Right ventricle myocardium superior (tissue), 1 donor: ENCODE results near the gene FUBP3. TPM values are rescaled to one million over a fixed set of nuclear protein-coding genes. Genes with fewer than 3 reads are reported as not detected.

Experiments
- ATAC-seq: fragments of 200-7000 bp; cut with Tn5 transposase; one replicate; pipeline ENCODE4 v1.9.1; 2020; ENCODE audit warnings: mild to moderate bottlenecking; ENCODE audit not compliant: poor library complexity
- DNase-seq: peaks from one replicate; pipeline ENCODE4 v3.0.0-alpha.2; 2020
- intact Hi-C: fragments of 100-400 bp; cut with DNase I; formaldehyde crosslinking; loops from one replicate; pipeline ENCODE4 v1.11.2; 2022
- long read RNA-seq: library from polyadenylated mRNA; unstranded; transcript quantifications from one replicate; pipeline ENCODE4 v2.0.0, GENCODE V29; 2021
- total RNA-seq: library from RNA; stranded (reverse); fragmentation: NEBNext Ultra II Directional; extraction: Animal tissue kit (Norgen Biotek cat#: 25700); gene quantifications from one replicate; pipeline ENCODE4 v1.2.1, GENCODE V29; 2021
- donor health status: DM: no; HTN: yes; CAD: no; lungs with severe emphysema.

Gene FUBP3, protein sequence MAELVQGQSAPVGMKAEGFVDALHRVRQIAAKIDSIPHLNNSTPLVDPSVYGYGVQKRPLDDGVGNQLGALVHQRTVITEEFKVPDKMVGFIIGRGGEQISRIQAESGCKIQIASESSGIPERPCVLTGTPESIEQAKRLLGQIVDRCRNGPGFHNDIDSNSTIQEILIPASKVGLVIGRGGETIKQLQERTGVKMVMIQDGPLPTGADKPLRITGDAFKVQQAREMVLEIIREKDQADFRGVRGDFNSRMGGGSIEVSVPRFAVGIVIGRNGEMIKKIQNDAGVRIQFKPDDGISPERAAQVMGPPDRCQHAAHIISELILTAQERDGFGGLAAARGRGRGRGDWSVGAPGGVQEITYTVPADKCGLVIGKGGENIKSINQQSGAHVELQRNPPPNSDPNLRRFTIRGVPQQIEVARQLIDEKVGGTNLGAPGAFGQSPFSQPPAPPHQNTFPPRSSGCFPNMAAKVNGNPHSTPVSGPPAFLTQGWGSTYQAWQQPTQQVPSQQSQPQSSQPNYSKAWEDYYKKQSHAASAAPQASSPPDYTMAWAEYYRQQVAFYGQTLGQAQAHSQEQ
- 23.0 TPM for total RNA-seq
- long read RNA-seq, transcript FUBP3-201 (19 exons, 3,124 nt): major isoform, 33 of 79 reads
- long read RNA-seq, partial matches to known transcripts: 9 of 79 reads
- long read RNA-seq, other reads (novel, unspliced or antisense): 36 of 79 reads

DNA sequence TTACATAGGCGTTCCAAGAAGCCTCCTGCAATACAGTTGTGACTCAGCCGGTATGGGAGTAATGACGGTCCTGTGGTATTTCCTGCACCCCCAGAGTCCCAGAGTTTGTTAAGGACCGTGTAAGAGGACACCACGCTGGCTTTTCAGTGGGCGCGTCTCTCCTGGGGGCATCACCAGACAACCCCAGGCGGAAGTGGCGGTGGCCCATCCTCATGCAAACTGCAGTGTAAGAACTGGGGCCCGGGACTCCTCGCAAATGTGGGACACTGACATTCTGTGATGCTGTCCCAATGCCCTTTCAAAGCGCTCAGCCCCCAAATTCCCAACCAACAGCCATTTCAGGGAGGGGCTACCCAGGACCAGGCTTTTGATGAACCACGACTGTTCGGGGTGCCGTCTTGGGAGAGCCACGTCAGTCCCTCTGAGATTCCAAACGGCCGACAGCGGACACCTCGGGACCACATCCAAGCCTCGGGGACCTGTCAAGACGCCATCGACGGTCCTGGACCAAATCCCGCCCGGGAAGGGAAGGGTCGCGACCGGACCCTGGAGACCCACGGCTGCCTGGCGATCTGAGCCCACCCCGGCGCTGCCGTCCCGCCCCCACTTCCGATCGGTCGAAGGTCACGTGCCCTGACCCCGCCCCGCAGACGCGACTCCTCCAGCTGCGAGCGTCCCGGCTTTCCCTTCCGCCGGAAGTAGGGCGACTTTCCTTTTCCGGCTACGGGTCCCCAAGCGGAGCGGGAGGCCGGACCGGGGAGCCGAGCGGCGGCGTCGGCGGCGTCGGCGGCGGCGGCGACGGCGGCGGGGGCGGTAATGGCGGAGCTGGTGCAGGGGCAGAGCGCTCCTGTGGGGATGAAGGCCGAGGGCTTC, at the start of gene FUBP3:
Gene FUBP3, plus strand, starts transcription at position 713 of the 873 bp plus-strand sequence. Its CDS starts 104 bp downstream, at position 817.
- ATAC-seq: peak; percentile 98
- intact Hi-C loops: no loop called here

DNA sequence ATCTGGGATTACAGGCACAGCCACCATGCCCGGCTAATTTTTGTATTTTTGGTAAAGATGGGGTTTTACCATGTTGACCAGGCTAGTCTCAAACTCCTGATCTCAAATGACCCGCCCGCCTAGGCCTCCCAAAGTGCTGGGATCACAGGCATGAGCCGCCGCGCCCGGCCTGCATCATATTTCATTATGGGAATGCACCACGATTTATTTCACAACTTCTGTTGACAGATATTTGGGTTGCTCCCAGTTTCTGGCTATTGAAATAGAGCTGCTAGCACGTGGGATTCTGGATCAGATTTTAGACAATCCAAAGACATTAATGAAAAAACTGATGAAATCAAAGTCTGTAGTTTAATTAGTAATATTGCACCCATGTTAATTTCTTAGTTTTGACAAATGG, 48.4 kb upstream of the FUBP3 start:
- ATAC-seq (peak; percentile 90), DNase-seq (peak; percentile 87)
- intact Hi-C loops: no loop called here

More for the DNA sequence above, at the start of gene FUBP3:
- DNase-seq: peak; percentile 97

DNA sequence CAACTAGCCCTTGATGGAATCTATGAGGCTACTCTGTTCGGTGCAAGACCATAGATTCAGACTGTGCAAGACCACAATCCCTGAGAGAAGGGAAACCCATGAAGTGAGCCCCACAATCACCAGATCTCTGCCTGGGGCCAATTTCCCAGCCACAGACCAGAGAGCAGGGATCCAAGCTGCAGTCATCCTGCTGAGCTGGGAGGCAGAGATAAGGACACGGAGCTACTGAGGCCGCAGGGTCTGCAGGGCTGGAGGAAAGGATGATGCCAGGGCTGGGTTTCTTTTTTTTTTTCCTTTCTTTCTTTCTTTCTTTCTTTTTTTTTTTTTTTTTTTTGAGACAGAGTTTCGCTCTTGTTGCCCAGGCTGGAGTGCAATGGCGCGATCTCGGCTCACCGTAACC, 47.7 kb upstream of the FUBP3 start:
- no peak for ATAC-seq
- intact Hi-C loops: no loop called here
- no peak for DNase-seq

DNA sequence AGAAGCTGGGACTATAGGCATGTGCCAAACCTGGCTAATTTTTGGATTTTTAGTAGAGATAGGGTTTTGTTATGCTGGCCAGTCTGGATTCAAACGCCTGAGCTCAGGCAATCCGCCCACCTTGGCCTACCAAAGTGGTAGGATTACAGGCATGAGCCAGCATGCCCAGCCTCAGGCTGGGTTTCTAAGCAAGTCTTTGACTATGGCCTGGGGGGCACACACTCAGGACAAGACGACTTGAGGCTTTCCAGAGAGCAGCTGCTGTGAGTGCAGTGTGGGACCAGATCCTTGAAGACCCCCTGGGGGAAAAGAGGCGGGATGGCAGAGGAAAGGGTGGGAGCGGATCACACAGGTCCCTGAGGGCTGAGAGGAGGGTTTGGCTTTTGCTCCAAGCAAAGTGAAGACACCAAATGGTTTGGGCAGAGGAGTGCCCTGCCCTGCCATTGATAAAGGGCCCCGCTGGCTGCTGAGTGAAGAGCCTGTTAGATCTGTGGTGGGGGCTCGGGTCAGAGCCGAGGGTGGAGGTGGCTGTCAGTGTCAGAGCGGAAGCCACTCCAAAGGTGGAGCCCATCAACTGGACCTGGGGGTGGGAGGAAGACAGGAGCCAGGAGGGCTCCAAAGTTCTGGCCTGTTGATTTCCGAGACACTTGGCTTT, 46.8 kb upstream of the FUBP3 start:
- no peak for ATAC-seq
- DNase-seq: no peak
- intact Hi-C loops: no loop called here

DNA sequence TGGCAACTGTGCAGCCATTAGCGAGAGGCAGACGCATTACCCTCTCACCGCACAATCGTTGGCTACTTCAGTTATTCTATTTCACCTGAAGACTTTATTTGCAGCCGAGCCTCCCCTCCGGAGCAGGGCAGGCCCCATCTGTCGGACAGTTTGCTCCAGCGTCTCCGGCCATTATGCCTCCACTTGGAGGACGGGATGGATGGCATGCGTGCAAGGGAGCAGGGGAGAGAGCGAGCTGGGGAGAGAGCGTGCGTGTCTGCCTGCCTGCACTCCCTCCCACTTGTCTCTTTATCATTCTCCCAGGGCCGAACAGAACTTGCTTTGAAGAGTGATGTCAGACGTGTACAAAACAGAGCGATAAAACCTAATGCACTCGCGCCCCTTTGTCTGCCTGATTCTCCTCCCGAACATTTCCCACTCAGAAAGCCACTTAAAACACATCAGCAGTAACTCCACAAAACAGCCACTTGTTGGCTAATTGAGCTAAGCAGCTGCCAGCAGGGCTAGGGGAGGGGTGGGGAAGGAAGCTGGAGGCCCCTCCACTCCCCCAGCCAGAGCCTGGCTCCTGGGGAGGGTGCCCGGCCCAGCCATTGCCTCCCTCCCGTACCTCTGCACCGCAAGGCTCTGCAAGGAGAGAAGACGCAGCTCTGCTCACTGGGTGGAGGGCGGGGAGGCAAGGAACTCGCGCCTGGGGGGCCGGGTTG, 43.4 kb upstream of the FUBP3 start:
- DNase-seq: no peak
- intact Hi-C loops: no loop called here
- ATAC-seq: peak; percentile 73

DNA sequence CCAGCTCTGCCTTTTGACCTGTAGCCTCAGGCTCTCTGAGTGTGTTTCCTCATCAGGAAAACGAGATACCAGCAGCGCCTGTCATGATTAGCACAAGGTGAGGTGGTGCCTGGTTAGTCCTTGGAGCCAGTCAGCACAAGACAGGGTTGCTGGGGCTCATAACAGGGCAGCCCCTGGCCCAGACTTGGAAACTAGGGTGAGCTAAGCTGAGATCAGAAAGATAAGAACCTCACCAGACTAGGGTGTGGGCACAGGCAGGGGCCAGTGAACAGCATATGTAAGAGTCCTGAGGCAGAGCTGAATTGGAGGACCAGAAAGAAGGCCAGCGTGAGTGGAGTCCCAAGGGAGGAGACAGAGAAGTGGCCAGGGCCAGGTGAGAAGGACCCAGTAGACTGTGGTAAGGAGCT, 42.7 kb upstream of the FUBP3 start:
- DNase-seq (no peak), ATAC-seq (no peak)
- intact Hi-C loops: no loop called here

DNA sequence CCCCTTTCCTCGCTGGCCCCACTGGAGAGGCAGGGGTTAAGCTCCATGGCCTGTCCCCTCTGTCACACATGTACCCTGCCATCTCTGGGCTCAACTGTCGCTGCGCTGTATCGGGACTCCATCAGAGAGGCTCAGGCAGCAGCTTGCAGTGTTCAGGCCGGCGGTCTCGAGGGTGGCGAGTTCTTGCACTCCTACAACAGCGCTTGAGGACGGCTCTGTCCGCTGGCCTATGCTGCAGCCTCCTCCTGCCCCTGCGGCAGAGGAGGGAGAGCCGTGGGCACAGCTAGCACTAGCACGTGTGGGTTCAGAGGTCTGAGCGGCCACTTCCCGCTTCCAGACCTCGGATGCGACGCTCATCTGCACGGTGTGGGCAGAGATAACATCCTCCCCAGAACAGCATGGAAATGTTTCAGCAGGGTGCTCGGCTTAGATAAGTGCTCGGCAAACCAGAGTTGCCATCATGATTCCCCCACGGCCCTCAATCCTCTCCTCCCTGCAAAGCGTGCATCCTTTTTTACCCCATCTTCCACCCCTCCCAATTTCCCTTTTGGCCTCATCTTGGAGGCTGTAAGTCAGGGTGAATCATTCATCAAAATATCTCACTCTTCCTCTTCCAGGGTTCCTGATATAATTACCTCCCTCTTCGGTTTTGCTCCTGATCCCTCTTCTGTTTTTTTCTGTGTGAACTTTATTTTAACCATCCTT, 41.9 kb upstream of the FUBP3 start:
- intact Hi-C loops: no loop called here
- no peak for ATAC-seq
- DNase-seq: no peak

DNA sequence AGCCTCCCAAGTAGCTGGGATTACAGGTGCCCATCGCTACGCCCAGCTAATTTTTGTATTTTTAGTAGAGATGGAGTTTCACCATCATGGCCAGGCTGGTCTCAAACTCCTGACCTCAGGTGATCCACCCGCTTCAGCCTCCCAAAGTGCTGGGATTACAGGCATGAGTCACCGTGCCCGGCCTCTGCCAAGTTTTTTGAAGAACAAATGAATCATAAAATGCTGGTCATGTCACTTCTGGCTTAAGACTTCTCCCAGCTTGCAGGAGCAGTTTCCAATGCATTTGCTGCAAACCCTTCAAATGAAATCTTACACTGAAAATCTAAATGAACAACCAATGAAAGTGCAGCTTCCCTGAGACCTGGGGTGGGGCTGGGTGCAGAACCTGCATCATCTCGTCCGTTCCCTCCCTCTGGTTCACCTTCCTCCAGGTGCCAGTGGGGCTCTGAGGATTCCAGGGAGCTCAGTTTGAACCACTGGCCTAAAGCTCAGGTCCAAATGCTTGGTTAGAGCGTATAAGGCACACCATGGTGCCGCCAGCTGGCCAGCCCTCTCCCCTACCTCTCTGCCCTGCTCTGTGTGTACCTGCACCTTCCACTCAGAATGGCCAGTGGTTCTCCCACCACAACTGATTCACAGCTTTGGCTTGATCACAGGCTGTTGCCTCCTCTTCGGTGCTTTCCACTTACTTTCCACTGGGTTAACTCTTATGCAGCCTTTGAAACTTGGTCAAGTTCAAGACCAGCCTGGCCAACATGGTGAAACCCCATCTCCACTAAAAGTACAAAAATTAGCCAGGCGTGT, 39.8 kb upstream of the FUBP3 start:
- no peak for ATAC-seq
- no peak for DNase-seq
- intact Hi-C loops: no loop called here

DNA sequence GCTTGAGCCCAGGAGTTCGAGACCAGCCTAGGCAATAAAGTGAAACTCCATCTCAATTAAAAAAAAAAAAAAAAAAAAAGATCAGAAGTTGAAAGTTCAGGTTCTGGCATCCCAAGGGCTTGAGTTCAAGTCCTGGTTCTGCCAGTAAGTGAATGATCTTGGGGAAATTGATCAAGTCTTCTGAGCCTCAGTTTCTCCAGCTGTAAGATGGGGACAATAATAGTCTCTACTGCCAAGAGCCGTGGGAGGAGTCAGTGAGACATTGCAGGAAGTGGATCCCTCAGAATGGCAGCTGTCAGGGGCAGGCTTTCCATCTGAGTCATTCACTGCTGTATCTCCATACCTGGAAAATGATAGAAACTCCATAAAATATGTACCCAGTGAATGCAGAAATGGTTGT, 37.8 kb upstream of the FUBP3 start:
- intact Hi-C loops: no loop called here
- DNase-seq (no peak), ATAC-seq (no peak)

DNA sequence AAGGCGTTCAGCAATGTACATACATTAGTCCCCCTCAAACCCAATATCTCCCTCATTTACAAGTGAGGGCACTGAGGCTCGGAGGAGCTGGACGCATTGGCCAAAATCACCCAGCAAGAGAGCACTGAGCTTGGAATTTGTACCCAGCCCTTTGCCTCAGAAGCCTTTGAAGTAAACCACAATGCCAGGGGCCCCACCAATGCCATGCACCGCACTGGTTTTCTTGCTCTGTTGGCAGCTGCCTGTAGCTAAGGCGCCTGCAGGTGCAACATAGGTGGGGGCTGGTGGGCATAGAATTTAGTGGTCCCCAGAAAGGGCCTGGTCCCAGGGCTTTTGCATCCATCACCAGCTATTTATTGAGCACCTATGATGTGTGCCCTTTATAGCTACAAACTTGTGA, 37.3 kb upstream of the FUBP3 start:
- no peak for DNase-seq
- intact Hi-C loops: no loop called here
- no peak for ATAC-seq

DNA sequence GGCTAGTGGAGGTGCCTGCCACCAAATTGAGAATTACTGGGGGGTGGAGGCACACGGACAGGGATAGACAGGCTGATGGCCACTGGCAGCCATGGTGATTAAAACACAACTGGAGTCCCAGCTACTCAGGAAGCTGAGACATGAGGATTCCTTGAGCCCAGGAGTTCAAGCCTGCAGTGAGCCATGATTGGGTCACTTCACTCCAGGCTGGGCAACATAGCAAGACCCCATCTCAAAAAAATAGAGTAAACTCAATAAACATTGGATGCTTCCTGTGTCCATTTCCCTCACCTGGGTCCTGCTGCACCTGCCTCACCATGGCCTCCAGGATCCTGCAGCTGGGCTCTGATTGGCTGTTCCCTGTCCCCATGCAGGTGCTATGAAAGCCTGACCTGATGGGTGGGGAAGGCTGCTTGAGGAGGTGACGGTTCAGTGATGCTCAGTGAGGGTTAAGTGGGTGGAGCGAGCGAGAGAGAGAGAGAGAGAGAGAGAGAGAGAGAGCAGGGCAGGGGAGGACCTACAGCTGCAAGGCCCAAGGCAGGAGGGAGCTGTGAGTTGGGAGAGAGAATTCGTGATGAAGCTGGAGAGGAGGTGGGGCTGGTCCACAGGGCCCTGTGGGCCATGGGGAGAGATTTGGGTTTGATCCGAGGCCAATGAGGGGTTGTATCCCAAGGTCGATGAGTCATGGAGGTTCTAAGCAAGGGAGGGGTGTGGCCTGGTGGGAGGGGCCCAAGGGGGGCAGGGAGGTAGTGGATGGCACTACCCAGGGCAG, 36.7 kb upstream of the FUBP3 start:
- intact Hi-C loops: no loop called here
- DNase-seq: no peak
- no peak for ATAC-seq

DNA sequence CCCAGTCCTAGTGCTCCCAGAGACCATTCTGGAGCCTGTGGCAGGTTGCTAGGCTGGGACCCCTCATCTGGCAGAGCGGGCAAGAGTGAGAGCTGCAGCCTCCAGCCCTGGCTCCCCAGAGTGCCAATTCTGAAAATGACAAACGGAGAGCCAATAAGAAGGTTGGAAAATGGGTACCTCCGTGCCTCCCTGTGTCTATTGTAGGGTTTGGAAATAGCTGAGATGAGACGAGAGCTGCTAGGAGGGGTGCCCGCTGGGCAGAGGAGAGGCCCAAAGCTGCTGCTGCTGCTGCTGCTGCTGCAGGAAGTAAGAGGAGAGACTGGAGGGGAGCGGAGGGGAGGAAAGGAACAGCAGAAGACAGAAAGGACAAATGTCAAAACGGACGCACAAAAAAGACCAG, 36.0 kb upstream of the FUBP3 start:
- no peak for ATAC-seq
- DNase-seq: no peak
- intact Hi-C loops: no loop called here

DNA sequence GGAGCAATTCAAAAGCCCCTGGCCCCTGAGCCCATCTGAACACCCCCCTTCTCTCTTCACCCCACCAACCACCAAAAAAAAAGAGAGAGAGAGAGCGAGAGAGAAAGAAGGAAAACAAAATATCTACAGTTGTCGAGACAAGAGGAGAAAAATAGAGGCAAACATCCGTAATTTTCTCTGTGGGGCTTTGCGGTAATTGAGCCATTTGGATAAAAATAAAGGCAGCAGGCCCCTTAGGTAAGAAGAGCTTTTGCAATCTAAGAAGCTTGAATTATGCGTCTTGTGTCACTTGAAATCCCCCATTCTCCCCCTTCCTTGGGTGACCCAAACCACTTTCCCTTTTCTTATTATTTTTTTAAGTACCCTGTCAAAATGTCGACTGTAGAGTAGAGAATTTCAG, 35.5 kb upstream of the FUBP3 start:
- intact Hi-C loops: no loop called here
- ATAC-seq (no peak), DNase-seq (no peak)

DNA sequence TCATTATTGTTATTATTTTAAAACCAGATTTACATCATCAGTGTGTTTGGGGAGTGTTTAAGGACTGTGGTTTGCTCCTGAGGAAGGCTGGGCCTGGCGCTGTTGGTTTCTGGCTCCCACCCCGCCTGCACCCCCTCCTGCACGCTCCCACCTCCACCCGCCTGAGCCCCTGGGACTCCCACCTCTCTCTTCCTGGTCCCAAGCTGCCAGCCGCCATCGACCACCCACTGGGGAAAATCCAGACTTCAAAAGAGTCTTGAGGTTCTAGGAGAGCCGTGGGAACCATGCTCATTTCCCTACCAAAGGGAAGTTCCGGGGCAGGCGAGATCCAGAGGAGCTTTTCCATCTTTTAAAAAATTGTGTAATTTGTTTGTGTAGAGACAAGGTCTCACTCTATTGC, 35.0 kb upstream of the FUBP3 start:
- DNase-seq: no peak
- no peak for ATAC-seq
- intact Hi-C loops: no loop called here

DNA sequence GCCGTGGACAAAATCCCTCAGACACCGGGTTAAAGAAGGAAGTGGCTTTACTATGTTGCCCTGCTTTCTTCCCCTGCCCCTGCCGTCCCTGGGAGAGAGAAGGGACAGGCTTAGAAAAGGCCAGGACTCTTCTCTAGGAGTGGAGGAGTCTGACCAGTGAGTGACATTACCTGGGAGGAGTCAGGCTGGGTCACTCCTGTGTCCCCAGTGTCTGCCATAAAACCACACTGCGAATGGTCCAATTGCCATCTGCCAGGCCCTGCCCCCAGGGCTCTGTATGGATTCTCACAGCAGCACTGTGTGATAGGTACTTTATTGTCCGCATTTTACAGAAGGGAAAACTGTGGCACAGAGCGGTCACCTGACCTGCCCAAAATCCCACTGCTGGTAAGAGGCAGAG, 31.3 kb upstream of the FUBP3 start:
- ATAC-seq: no peak
- DNase-seq: no peak
- intact Hi-C loops: no loop called here

DNA sequence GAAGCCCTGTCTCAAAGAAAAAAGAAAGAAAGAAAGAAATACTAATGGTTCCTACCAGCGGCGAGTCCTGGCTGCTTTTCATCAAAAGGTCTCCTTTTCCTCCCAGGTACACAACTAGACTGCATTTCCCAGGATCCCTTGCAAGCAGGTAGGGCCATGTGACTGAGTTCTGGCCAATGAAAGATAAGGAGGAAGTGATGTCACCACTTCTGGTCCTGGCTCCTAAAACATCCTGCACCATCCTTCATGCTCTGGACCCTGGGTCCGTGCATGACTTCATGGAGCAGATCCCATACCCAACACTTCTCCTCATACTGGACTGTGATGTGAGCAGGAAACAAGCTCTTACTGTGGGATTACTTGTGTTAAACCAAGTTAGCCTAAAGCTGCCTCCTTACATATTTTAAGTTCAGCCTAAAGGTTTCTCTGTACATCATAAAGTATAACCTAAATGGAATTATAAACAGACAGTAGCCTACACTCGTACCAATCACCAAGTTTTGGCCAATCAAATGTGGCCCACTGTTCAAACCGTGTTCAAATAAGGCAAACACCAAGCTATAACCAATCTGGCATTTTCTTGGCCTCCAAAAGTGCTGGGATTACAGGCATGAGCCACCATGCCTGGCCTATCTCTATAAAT, 30.2 kb upstream of the FUBP3 start:
- intact Hi-C loops: no loop called here
- ATAC-seq (no peak), DNase-seq (no peak)
